Measurements from ENCODE around the gene TOP3A. TPM values are rescaled to one million over a fixed set of nuclear protein-coding genes. Genes with fewer than 3 reads are reported as not detected.

Gene TOP3A
- total and polyA plus RNA-seq, 2 of the 13 experiments (the other 11 are each of a cell fraction or from before 2014, with no cell fraction given), result 16.9 to 36.8 TPM

DNA sequence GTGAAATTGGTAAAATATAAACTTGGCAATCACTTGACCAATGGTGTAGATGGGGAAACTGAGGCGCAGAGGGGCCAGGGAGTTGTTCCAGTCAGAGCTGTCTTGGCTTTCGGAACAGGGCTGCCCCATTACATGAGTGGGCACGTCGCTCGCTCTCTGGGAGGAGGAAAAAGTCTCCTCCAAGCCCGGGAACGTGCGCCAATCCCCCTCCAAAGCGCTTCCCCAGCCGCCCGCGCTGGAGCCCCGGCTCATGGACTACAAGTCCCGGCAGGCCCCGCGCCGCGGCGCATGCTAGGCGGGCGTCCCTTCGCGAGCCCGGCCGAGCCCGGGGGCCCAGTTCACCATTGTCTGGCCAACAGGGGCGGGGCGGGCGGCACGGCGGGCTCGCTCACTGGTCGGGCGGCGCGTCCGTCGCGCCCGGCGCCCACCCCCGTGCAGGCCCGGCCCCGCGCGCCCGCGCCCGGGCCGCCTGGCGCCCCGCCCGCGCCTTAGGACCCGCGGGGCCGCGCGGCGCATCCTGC lies 89.6 kb downstream of the TOP3A start, which contains the start of gene LLGL1 (continued):
- TF ChIP-seq ZFP90 (CRISPR knock-in tag; IDR thresholded peaks at IDR 0.05; ENCODE audit: borderline replicate concordance), result no peak
- TF ChIP-seq, protein P1, sequence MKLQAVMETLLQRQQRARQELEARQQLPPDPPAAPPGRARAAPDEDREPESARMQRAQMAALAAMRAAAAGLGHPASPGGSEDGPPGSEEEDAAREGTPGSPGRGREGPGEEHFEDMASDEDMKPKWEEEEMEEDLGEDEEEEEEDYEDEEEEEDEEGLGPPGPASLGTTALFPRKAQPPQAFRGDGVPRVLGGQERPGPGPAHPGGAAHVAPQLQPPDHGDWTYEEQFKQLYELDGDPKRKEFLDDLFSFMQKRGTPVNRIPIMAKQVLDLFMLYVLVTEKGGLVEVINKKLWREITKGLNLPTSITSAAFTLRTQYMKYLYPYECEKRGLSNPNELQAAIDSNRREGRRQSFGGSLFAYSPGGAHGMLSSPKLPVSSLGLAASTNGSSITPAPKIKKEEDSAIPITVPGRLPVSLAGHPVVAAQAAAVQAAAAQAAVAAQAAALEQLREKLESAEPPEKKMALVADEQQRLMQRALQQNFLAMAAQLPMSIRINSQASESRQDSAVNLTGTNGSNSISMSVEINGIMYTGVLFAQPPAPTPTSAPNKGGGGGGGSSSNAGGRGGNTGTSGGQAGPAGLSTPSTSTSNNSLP (IDR thresholded peaks at IDR 0.05; ENCODE audit: low read depth, low read length), result no peak
- 0 out of 2 replicates have a peak, but pooled peaks have one; percentile 6 for TF ChIP-seq MEIS2 (CRISPR knock-in tag; IDR thresholded peaks at IDR 0.05)
- TF ChIP-seq, protein P2, sequence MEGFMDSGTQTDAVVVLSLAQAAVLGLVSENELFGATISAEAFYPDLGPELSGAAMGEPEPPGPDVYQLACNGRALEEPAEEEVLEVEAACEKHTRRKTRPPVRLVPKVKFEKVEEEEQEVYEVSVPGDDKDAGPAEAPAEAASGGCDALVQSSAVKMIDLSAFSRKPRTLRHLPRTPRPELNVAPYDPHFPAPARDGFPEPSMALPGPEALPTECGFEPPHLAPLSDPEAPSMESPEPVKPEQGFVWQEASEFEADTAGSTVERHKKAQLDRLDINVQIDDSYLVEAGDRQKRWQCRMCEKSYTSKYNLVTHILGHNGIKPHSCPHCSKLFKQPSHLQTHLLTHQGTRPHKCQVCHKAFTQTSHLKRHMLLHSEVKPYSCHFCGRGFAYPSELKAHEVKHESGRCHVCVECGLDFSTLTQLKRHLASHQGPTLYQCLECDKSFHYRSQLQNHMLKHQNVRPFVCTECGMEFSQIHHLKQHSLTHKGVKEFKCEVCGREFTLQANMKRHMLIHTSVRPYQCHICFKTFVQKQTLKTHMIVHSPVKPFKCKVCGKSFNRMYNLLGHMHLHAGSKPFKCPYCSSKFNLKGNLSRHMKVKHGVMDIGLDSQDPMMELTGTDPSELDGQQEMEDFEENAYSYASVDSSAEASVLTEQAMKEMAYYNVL (CRISPR knock-in tag; IDR thresholded peaks at IDR 0.05; ENCODE audit: borderline replicate concordance), result no peak
- no peak for TF ChIP-seq POGZ (CRISPR knock-in tag; IDR thresholded peaks at IDR 0.05)
- TF ChIP-seq, protein P3, sequence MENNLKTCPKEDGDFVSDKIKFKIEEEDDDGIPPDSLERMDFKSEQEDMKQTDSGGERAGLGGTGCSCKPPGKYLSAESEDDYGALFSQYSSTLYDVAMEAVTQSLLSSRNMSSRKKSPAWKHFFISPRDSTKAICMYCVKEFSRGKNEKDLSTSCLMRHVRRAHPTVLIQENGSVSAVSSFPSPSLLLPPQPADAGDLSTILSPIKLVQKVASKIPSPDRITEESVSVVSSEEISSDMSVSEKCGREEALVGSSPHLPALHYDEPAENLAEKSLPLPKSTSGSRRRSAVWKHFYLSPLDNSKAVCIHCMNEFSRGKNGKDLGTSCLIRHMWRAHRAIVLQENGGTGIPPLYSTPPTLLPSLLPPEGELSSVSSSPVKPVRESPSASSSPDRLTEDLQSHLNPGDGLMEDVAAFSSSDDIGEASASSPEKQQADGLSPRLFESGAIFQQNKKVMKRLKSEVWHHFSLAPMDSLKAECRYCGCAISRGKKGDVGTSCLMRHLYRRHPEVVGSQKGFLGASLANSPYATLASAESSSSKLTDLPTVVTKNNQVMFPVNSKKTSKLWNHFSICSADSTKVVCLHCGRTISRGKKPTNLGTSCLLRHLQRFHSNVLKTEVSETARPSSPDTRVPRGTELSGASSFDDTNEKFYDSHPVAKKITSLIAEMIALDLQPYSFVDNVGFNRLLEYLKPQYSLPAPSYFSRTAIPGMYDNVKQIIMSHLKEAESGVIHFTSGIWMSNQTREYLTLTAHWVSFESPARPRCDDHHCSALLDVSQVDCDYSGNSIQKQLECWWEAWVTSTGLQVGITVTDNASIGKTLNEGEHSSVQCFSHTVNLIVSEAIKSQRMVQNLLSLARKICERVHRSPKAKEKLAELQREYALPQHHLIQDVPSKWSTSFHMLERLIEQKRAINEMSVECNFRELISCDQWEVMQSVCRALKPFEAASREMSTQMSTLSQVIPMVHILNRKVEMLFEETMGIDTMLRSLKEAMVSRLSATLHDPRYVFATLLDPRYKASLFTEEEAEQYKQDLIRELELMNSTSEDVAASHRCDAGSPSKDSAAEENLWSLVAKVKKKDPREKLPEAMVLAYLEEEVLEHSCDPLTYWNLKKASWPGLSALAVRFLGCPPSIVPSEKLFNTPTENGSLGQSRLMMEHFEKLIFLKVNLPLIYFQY (CRISPR knock-in tag; IDR thresholded peaks at IDR 0.05; ENCODE audit: borderline replicate concordance), result no peak
- TF ChIP-seq ZNF614 (CRISPR knock-in tag; IDR thresholded peaks at IDR 0.05; ENCODE audit: borderline replicate concordance), result no peak
- TF ChIP-seq SP4 (CRISPR knock-in tag; IDR thresholded peaks at IDR 0.05), result peak; percentile 80
- TF ChIP-seq SMYD3 (CRISPR knock-in tag; IDR thresholded peaks at IDR 0.05), result no peak
- no peak for TF ChIP-seq SRF (IDR thresholded peaks at IDR 0.05; ENCODE audit: low read depth, low read length)
- TF ChIP-seq, protein P4, sequence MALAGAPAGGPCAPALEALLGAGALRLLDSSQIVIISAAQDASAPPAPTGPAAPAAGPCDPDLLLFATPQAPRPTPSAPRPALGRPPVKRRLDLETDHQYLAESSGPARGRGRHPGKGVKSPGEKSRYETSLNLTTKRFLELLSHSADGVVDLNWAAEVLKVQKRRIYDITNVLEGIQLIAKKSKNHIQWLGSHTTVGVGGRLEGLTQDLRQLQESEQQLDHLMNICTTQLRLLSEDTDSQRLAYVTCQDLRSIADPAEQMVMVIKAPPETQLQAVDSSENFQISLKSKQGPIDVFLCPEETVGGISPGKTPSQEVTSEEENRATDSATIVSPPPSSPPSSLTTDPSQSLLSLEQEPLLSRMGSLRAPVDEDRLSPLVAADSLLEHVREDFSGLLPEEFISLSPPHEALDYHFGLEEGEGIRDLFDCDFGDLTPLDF (CRISPR knock-in tag; IDR thresholded peaks at IDR 0.05), result no peak
- TF ChIP-seq XRCC5 (optimal IDR thresholded peaks at IDR 0.05; ENCODE audit: low read length), result no peak
- TF ChIP-seq, protein P5, sequence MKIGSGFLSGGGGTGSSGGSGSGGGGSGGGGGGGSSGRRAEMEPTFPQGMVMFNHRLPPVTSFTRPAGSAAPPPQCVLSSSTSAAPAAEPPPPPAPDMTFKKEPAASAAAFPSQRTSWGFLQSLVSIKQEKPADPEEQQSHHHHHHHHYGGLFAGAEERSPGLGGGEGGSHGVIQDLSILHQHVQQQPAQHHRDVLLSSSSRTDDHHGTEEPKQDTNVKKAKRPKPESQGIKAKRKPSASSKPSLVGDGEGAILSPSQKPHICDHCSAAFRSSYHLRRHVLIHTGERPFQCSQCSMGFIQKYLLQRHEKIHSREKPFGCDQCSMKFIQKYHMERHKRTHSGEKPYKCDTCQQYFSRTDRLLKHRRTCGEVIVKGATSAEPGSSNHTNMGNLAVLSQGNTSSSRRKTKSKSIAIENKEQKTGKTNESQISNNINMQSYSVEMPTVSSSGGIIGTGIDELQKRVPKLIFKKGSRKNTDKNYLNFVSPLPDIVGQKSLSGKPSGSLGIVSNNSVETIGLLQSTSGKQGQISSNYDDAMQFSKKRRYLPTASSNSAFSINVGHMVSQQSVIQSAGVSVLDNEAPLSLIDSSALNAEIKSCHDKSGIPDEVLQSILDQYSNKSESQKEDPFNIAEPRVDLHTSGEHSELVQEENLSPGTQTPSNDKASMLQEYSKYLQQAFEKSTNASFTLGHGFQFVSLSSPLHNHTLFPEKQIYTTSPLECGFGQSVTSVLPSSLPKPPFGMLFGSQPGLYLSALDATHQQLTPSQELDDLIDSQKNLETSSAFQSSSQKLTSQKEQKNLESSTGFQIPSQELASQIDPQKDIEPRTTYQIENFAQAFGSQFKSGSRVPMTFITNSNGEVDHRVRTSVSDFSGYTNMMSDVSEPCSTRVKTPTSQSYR (CRISPR knock-in tag; IDR thresholded peaks at IDR 0.05; ENCODE audit: borderline replicate concordance), result no peak
- TF ChIP-seq SIX4 (CRISPR knock-in tag; IDR thresholded peaks at IDR 0.05), result no peak
- no peak for TF ChIP-seq RFX5 (IDR thresholded peaks at IDR 0.05; ENCODE audit: low read depth, low read length)
- TF ChIP-seq, protein P6, sequence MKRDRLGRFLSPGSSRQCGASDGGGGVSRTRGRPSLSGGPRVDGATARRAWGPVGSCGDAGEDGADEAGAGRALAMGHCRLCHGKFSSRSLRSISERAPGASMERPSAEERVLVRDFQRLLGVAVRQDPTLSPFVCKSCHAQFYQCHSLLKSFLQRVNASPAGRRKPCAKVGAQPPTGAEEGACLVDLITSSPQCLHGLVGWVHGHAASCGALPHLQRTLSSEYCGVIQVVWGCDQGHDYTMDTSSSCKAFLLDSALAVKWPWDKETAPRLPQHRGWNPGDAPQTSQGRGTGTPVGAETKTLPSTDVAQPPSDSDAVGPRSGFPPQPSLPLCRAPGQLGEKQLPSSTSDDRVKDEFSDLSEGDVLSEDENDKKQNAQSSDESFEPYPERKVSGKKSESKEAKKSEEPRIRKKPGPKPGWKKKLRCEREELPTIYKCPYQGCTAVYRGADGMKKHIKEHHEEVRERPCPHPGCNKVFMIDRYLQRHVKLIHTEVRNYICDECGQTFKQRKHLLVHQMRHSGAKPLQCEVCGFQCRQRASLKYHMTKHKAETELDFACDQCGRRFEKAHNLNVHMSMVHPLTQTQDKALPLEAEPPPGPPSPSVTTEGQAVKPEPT (CRISPR knock-in tag; IDR thresholded peaks at IDR 0.05; ENCODE audit: low read depth), result no peak

All from HepG2 (cell line).